ENCODE results near the gene PADI1. TPM values are rescaled to one million over a fixed set of nuclear protein-coding genes. Genes with fewer than 3 reads are reported as not detected.

The PADI1 gene
- total RNA-seq, 1 donor from 2014 or later = not detected

- TF ChIP-seq CTCF (IDR thresholded peaks at IDR 0.05; ENCODE audit: unreplicated experiment) = no peak
- H3K27ac Mint-ChIP-seq = no peak overlapping the region
- H3K4me3 Mint-ChIP-seq (ENCODE audit: low read depth) = no peak overlapping the region
- no peaks in the 10 kb centered on the region for H3K9me3 Mint-ChIP-seq (ENCODE audit: low read depth)
- H3K27me3 Mint-ChIP-seq = peaks cover 13% of the 10 kb centered on the region
- H3K4me1 Mint-ChIP-seq (ENCODE audit: low read depth) = peaks cover 5% of the 10 kb centered on the region
- no peak for DNase-seq (ENCODE audit: low spot score, unreplicated experiment)
- H3K36me3 Mint-ChIP-seq (ENCODE audit: insufficient read depth) = no peaks in the 10 kb centered on the region
Measured at GRCh38 chr1:17161926-17162800, 42.8 kb upstream of the PADI1 start.

GRCh38 chr1:17162941-17163340 is 42.0 kb upstream of the PADI1 start:
- peaks cover 5% of the 10 kb centered on the region for H3K4me1 Mint-ChIP-seq (ENCODE audit: low read depth)
- no peak for DNase-seq (ENCODE audit: low spot score, unreplicated experiment)
- no peak for TF ChIP-seq CTCF (IDR thresholded peaks at IDR 0.05; ENCODE audit: unreplicated experiment)
- H3K9me3 Mint-ChIP-seq (ENCODE audit: low read depth) = no peaks in the 10 kb centered on the region
- H3K27me3 Mint-ChIP-seq = peaks cover 17% of the 10 kb centered on the region
- H3K27ac Mint-ChIP-seq = no peak overlapping the region
- no peak overlapping the region for H3K4me3 Mint-ChIP-seq (ENCODE audit: low read depth)
- H3K36me3 Mint-ChIP-seq (ENCODE audit: insufficient read depth) = no peaks in the 10 kb centered on the region

DNA sequence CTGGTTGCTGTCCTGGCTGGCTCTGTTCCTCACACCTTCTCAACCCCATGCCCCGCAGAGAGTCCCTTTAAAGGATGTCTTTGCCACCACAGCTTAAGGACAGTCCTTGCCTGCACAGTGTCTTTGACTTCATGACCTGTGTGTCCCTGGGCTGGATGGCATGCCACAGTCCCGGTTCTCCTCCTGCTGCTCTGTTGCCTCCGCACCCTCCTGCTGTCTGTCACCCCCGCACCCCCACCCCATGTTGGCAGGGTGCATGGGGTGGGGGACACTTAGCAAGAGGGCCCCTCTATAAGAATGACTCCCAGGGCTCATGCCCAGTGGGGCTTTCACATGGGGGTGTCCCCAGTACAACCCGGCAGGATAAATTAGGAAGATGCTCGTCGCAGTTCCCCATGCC is 41.6 kb upstream of the PADI1 start:
- Mint-ChIP-seq H3K4me3 (ENCODE audit: low read depth) (no peak overlapping the region), H3K27me3 (peaks cover 17% of the 10 kb centered on the region), H3K4me1 (ENCODE audit: low read depth) (peaks cover 5% of the 10 kb centered on the region), H3K36me3 (ENCODE audit: insufficient read depth) (no peaks in the 10 kb centered on the region), H3K27ac (no peak overlapping the region), H3K9me3 (ENCODE audit: low read depth) (no peaks in the 10 kb centered on the region)
- DNase-seq (ENCODE audit: low spot score, unreplicated experiment) = no peak
- no peak for TF ChIP-seq CTCF (IDR thresholded peaks at IDR 0.05; ENCODE audit: unreplicated experiment)

DNA sequence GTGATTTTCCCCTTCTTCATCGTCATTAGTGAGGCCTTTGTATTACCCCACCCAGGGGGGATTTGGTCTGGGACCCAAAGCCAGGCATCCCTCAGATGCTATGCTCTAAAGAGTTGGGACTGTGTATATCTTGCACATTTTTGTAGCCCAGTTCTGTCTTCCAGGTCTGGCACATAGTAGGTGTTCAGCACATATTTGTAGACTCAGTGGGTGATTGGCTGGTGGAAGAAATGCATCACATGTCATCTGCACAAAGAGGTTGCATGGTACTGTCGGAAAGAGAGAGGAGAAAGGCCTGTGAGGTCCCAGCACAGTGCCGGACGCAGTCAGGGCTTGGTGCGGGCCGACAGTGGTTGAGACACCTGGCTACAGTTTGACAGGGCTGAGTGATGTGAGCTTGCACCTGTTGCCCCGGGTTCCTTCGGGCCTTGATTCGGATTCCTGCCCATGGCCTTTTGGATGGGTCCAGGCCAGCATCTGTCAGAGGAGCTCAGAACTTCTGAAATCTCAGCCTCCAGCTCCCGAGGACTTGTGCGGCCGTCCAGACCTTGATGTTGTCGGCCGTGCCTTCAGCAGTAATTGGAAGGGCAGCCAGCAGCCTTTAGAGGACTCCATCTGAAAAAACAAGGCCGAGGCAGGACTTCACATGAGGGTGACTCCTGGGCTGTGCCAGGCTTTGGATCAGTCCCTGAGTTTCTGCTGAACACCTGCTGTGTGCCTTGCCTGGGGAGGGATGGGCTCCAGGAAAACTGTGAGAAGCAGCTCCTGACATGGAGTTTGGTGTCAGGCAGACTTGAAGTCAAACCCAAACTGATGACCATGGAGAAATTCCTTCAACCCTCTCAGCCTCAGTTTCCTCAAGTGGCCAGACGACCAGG is 40.9 kb upstream of the PADI1 start:
- no peak overlapping the region for H3K4me3 Mint-ChIP-seq (ENCODE audit: low read depth)
- peaks cover 17% of the 10 kb centered on the region for H3K27me3 Mint-ChIP-seq
- H3K4me1 Mint-ChIP-seq (ENCODE audit: low read depth) = peaks cover 5% of the 10 kb centered on the region
- no peak for TF ChIP-seq CTCF (IDR thresholded peaks at IDR 0.05; ENCODE audit: unreplicated experiment)
- no peaks in the 10 kb centered on the region for H3K9me3 Mint-ChIP-seq (ENCODE audit: low read depth)
- no peaks in the 10 kb centered on the region for H3K36me3 Mint-ChIP-seq (ENCODE audit: insufficient read depth)
- DNase-seq (ENCODE audit: low spot score, unreplicated experiment) = no peak
- no peak overlapping the region for H3K27ac Mint-ChIP-seq

DNA sequence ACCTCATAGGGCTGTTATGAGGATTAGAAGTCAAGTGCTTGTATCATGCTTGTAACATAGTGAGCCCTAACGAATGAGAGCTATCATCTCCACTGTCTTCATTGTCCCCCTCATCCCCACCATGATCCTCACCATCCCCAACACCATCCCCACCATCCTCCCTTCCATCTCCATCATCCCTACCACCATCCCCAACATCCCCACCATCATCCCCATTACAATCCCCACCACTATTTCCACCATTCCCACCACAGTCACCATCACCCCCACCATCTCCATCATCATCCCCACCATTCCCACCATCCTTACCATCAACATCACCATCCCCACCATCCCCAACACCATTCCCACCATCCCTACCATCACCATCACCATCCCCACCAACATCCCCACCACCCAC is 39.1 kb upstream of the PADI1 start:
- H3K27ac Mint-ChIP-seq = no peak overlapping the region
- peaks cover 17% of the 10 kb centered on the region for H3K27me3 Mint-ChIP-seq
- no peaks in the 10 kb centered on the region for H3K9me3 Mint-ChIP-seq (ENCODE audit: low read depth)
- no peak overlapping the region for H3K4me3 Mint-ChIP-seq (ENCODE audit: low read depth)
- DNase-seq (ENCODE audit: low spot score, unreplicated experiment) = no peak
- TF ChIP-seq CTCF (IDR thresholded peaks at IDR 0.05; ENCODE audit: unreplicated experiment) = no peak
- H3K36me3 Mint-ChIP-seq (ENCODE audit: insufficient read depth) = no peaks in the 10 kb centered on the region
- H3K4me1 Mint-ChIP-seq (ENCODE audit: low read depth) = no peaks in the 10 kb centered on the region

Measured in progenitor cell of endocrine pancreas (in vitro differentiated cells).